DMS79 (cell line): Measurements from ENCODE around the gene KCNT1.

Source experiments
- DNase-seq: peaks from one replicate; lab custom pipeline; 2025; lab: John Stamatoyannopoulos, UW

KCNT1 gene

GRCh38 chr9:135797507-135798262 lies 95.7 kb downstream of the KCNT1 start:
- DNase-seq, result peak; percentile 33

- DNase-seq, result no peak
These were observed 96.2 kb downstream of the KCNT1 start for GRCh38 chr9:135798263-135798585.

- DNase-seq, result no peak
These were observed 97.3 kb downstream of the KCNT1 start for GRCh38 chr9:135799261-135799660.

- DNase-seq, result no peak
These were observed 99.1 kb downstream of the KCNT1 start for GRCh38 chr9:135801070-135801469.

GRCh38 chr9:135802876-135803419 lies 101.0 kb downstream of the KCNT1 start:
- DNase-seq, result no peak

GRCh38 chr9:135803441-135803840 lies 101.5 kb downstream of the KCNT1 start:
- no peak for DNase-seq

- DNase-seq, result no peak
These were observed 102.8 kb downstream of the KCNT1 start for GRCh38 chr9:135804581-135805421.

- no peak for DNase-seq
These were observed 103.5 kb downstream of the KCNT1 start for GRCh38 chr9:135805422-135806022.

GRCh38 chr9:135809166-135809565 lies 107.2 kb downstream of the KCNT1 start:
- no peak for DNase-seq

- DNase-seq, result no peak
These were observed 109.0 kb downstream of the KCNT1 start for GRCh38 chr9:135810806-135811575.

GRCh38 chr9:135811801-135812200 lies 109.8 kb downstream of the KCNT1 start:
- DNase-seq, result peak; percentile 80

GRCh38 chr9:135812961-135813360 lies 111.0 kb downstream of the KCNT1 start:
- no peak for DNase-seq

- no peak for DNase-seq
These were observed 111.8 kb downstream of the KCNT1 start for GRCh38 chr9:135813671-135814290.

GRCh38 chr9:135814421-135815095 lies 112.6 kb downstream of the KCNT1 start:
- no peak for DNase-seq

GRCh38 chr9:135815413-135815812 lies 113.4 kb downstream of the KCNT1 start:
- DNase-seq, result no peak

GRCh38 chr9:135815830-135816650 lies 114.1 kb downstream of the KCNT1 start:
- DNase-seq, result no peak

GRCh38 chr9:135816651-135816970 lies 114.6 kb downstream of the KCNT1 start:
- no peak for DNase-seq

GRCh38 chr9:135817951-135818717 lies 116.1 kb downstream of the KCNT1 start:
- DNase-seq, result no peak

GRCh38 chr9:135818718-135819475 lies 116.9 kb downstream of the KCNT1 start:
- DNase-seq, result no peak
